Lower lobe of right lung (tissue), 2 donors: ENCODE measurements around the gene HENMT1. TPM values are rescaled to one million over a fixed set of nuclear protein-coding genes. Genes with fewer than 3 reads are reported as not detected.

Source experiments
- ATAC-seq, 2 donors: fragments of 200-7000 bp; cut with Tn5 transposase; one replicate each; pipeline ENCODE4 v1.9.1; 2020 to 2022; ENCODE audit warnings: mild to moderate bottlenecking in 2 of 2, moderate library complexity in 2 of 2
- DNase-seq: peaks from one replicate; pipeline ENCODE4 v3.0.0-alpha.2; 2020
- H3K27ac ChIP-seq: fragments of 200-600 bp; one replicate; pipeline ENCODE4 v1.8.0; 2022
- H3K27me3 ChIP-seq: fragments of 200-600 bp; one replicate; pipeline ENCODE4 v1.8.0; 2022; ENCODE audit warnings: low read depth
- H3K36me3 ChIP-seq: fragments of 200-600 bp; one replicate; pipeline ENCODE4 v1.8.0; 2022; ENCODE audit warnings: mild to moderate bottlenecking
- H3K4me1 ChIP-seq: fragments of 200-600 bp; one replicate; pipeline ENCODE4 v1.8.0; 2022
- H3K4me3 ChIP-seq: fragments of 200-600 bp; one replicate; pipeline ENCODE4 v1.8.0; 2022; ENCODE audit warnings: mild to moderate bottlenecking
- H3K9me3 ChIP-seq: fragments of 200-600 bp; one replicate; pipeline ENCODE4 v1.8.0; 2022
- CTCF ChIP-seq: fragments of 200-600 bp; IDR thresholded peaks from one replicate; pipeline ENCODE4 v1.8.0; 2022; ENCODE audit warnings: antibody characterized with exemption, mild to moderate bottlenecking
- intact Hi-C: fragments of 100-400 bp; cut with DNase I; formaldehyde crosslinking; loops from one replicate; pipeline ENCODE4 v1.11.0; 2022
- long read RNA-seq: library from polyadenylated mRNA; unstranded; transcript quantifications from one replicate; pipeline ENCODE4 v2.0.0, GENCODE V29; 2021
- total RNA-seq: library from RNA; stranded (reverse); fragmentation: NEBNext Ultra II Directional; extraction: Animal tissue kit (Norgen Biotek cat#: 25700); gene quantifications from one replicate; pipeline ENCODE4 v1.2.1, GENCODE V29; 2021
- donor health status: DM: no; HTN: yes; CAD: no; lungs with severe emphysema.

HENMT1 gene
- 6.5 TPM for total RNA-seq
- long read RNA-seq, transcript HENMT1-203 (8 exons, 1,696 nt): major isoform, 6 of 18 reads
- long read RNA-seq, partial matches to known transcripts: 4 of 18 reads
- long read RNA-seq, other reads (novel, unspliced or antisense): 4 of 18 reads

- H3K4me1 ChIP-seq: no peaks in the 10 kb centered on the region
- no peaks in the 10 kb centered on the region for H3K27me3 ChIP-seq
- TF ChIP-seq CTCF: no peak
- H3K4me3 ChIP-seq: peak within 1 kb of the TSS; percentile 59
- no peaks in the 10 kb centered on the region for H3K36me3 ChIP-seq
- peak; percentile 81 for DNase-seq
- ATAC-seq: peak; percentile 94 to 95
- H3K9me3 ChIP-seq: no peaks in the 10 kb centered on the region
- peak within 1 kb of the TSS; percentile 95 for H3K27ac ChIP-seq
- intact Hi-C loops: no loop called here
These were observed at the start of gene HENMT1 for GRCh38 chr1:108661030-108661609. TSS of gene HENMT1 (minus strand) at chr1:108661093. CDS start at chr1:108659884, 1,209 bp downstream.

- no peak overlapping the region for H3K27ac ChIP-seq
- peak; percentile 53 to 68 for ATAC-seq
- TF ChIP-seq CTCF: peak; percentile 38
- intact Hi-C loops: no loop called here
- peaks cover 9% of the 10 kb centered on the region for H3K4me1 ChIP-seq
- no peaks in the 10 kb centered on the region for H3K36me3 ChIP-seq
- no peaks in the 10 kb centered on the region for H3K27me3 ChIP-seq
- peak; percentile 52 for DNase-seq
- H3K4me3 ChIP-seq: no peak overlapping the region
- H3K9me3 ChIP-seq: no peaks in the 10 kb centered on the region
These were observed 48.1 kb upstream of the HENMT1 start for GRCh38 chr1:108708691-108709660.

GRCh38 chr1:108706643-108707042 lies 45.8 kb upstream of the HENMT1 start:
- no peak for TF ChIP-seq CTCF

GRCh38 chr1:108704496-108704895 lies 43.6 kb upstream of the HENMT1 start:
- no peak for ATAC-seq
- intact Hi-C loops: no loop called here
- no peak overlapping the region for H3K4me3 ChIP-seq

More at GRCh38 chr1:108706643-108707042, 45.8 kb upstream of the HENMT1 start:
- H3K4me3 ChIP-seq: no peak overlapping the region
- peaks cover 5% of the 10 kb centered on the region for H3K36me3 ChIP-seq
- intact Hi-C loops: no loop called here
- H3K27ac ChIP-seq: no peak overlapping the region
- H3K4me1 ChIP-seq: peaks cover 10% of the 10 kb centered on the region
- DNase-seq: no peak
- no peaks in the 10 kb centered on the region for H3K9me3 ChIP-seq
- ATAC-seq: no peak
- no peaks in the 10 kb centered on the region for H3K27me3 ChIP-seq

More at GRCh38 chr1:108704496-108704895, 43.6 kb upstream of the HENMT1 start:
- no peak for DNase-seq
- H3K9me3 ChIP-seq: no peaks in the 10 kb centered on the region
- peaks cover 26% of the 10 kb centered on the region for H3K36me3 ChIP-seq
- H3K4me1 ChIP-seq: peaks cover 10% of the 10 kb centered on the region
- H3K27ac ChIP-seq: no peak overlapping the region
- H3K27me3 ChIP-seq: no peaks in the 10 kb centered on the region
- TF ChIP-seq CTCF: no peak
